HepG2 (cell line): ENCODE measurements around the gene NOL4L. TPM values are rescaled to one million over a fixed set of nuclear protein-coding genes. Genes with fewer than 3 reads are reported as not detected.
A peak's percentile ranks its signal among the peaks of the same experiment; 100 is the strongest.

Source experiments
- ATF7 ChIP-seq, 2 experiments: fragments of 450-650 bp in 1 of 2; sonication (generic) in 1 of 2; formaldehyde crosslinking in 1 of 2; IDR thresholded peaks; 2 replicates each; pipeline versions ENCODE4 v1.4.0 to v1.6.1; 2016 to 2020; ENCODE audit warnings: antibody characterized with exemption in 1 of 2, mild to moderate bottlenecking in 1 of 2, missing genetic modification reagents in 1 of 2
- BCL6 ChIP-seq: IDR thresholded peaks from 2 replicates; pipeline ENCODE4 v1.6.1; 2016; ENCODE audit warnings: missing genetic modification reagents, missing compliant biosample characterization
- CEBPG ChIP-seq: IDR thresholded peaks from 2 replicates; pipeline ENCODE4 v1.6.1; 2016
- MIXL1 ChIP-seq: IDR thresholded peaks from 2 replicates; pipeline ENCODE4 v1.6.1; 2016
- MNT ChIP-seq: fragments of 450-650 bp; IDR thresholded peaks from 2 replicates; pipeline ENCODE4 v1.6.1; 2016
- POLR2G ChIP-seq: fragments of 200-400 bp; formaldehyde crosslinking; IDR thresholded peaks from 2 replicates; pipeline ENCODE4 v1.6.1; 2018; ENCODE audit warnings: mild to moderate bottlenecking, low read depth, low read length, moderate library complexity
- TIGD3 ChIP-seq: sonication (generic); formaldehyde crosslinking; IDR thresholded peaks from 2 replicates; pipeline ENCODE4 v1.5.1; 2020; ENCODE audit warnings: mild to moderate bottlenecking, missing genetic modification reagents, borderline replicate concordance
- YEATS4 ChIP-seq: sonication (generic); formaldehyde crosslinking; IDR thresholded peaks from 2 replicates; pipeline ENCODE4 v1.4.0; 2020; ENCODE audit warnings: missing genetic modification reagents, borderline replicate concordance
- ZNF333 ChIP-seq: sonication (generic); formaldehyde crosslinking; IDR thresholded peaks from 2 replicates; pipeline ENCODE4 v1.4.0; 2020; ENCODE audit warnings: mild to moderate bottlenecking, missing genetic modification reagents, borderline replicate concordance
- ZNF644 ChIP-seq: IDR thresholded peaks from 2 replicates; pipeline ENCODE4 v1.6.1; 2016; ENCODE audit warnings: low read depth
- polyA plus RNA-seq, 8 experiments: library from polyadenylated mRNA; depleted of rRNA in 3 of 8; stranded (reverse) in 7 of 8; unstranded in 1 of 8; fragments of >200 nt; fragmentation: Illumina TruSeq in 4 of 8; extraction: Trizol in 4 of 8; gene quantifications; 2 replicates each; pipeline versions ENCODE4 v1.2.1 to v1.2.3, GENCODE V29; 2011 to 2016; ENCODE audit warnings: low read depth in 4 of 8, missing spikeins in 1 of 8, mixed read lengths in 1 of 8; ENCODE audit not compliant: insufficient read depth in 1 of 8
- total RNA-seq, 5 experiments: library from RNA; depleted of rRNA; stranded (reverse); fragments of >200 nt; fragmentation: Illumina TruSeq; extraction: Trizol; gene quantifications; 2 replicates each; pipeline ENCODE4 v1.2.3, GENCODE V29; 2016; ENCODE audit warnings: low read depth in 1 of 5

NOL4L gene
- total and polyA plus RNA-seq, 2 of the 13 experiments (the other 11 are each of a cell fraction or from before 2014, with no cell fraction given): 16.6 to 35.4 TPM

GRCh38 chr20:32484958-32485769, 100.0 kb downstream of the NOL4L start (continued):
- TF ChIP-seq POLR2G: no peak
- no peak for TF ChIP-seq ATF7 (IDR thresholded peaks at IDR 0.05)
- TF ChIP-seq ATF7 (CRISPR knock-in tag; IDR thresholded peaks at IDR 0.05): no peak
- TF ChIP-seq ZNF644 (CRISPR knock-in tag): 0 out of 2 replicates have a peak, but pooled peaks have one; percentile 36
- no peak for TF ChIP-seq MIXL1 (CRISPR knock-in tag)
- 0 out of 2 replicates have a peak, but pooled peaks have one; percentile 22 for TF ChIP-seq YEATS4 (CRISPR knock-in tag)
- no peak for TF ChIP-seq ZNF333 (CRISPR knock-in tag)
- TF ChIP-seq MNT: 0 out of 2 replicates have a peak, but pooled peaks have one; percentile 6
- TF ChIP-seq CEBPG (CRISPR knock-in tag): peak; percentile 32; the same call in 1 of the 2 replicates
- TF ChIP-seq TIGD3: no peak
- no peak; the same call in 1 of the 2 replicates for TF ChIP-seq BCL6 (CRISPR knock-in tag)
